HG03378 (cell line): ENCODE data around the gene CHD2.

Experiments
- ATAC-seq: cut with Tn5 transposase; IDR thresholded peaks from one replicate; pipeline ENCODE4 v1.9.1; 2021; ENCODE audit warnings: mild to moderate bottlenecking, moderate library complexity; ENCODE audit not compliant: unreplicated experiment

CHD2 gene

GRCh38 chr15:93076875-93077274 lies 176.8 kb downstream of the CHD2 start:
- ATAC-seq: no peak
